Cardiac fibroblast (primary cell): ENCODE data around the gene PCDHB10.
"Not testable (repeated sequence)": the region's sequence is repeated elsewhere in the genome, so short reads cannot be mapped to it uniquely, and the experiment has no call there.

Experiments
- DNase-seq, 2 donors: peaks; one replicate each; pipeline versions ENCODE4 v3.0.0 to v3.0.0-alpha.2; 2010; ENCODE audit warnings: low read depth in 2 of 2
- H3K4me3 ChIP-seq, 2 donors: replicated peaks in 1 of 2; 1 replicate in 1 of 2; 2 replicates in 1 of 2; pipeline ENCODE4 v1.5.1; 2011; ENCODE audit warnings: low read depth in 2 of 2, low read length in 2 of 2, mild to moderate bottlenecking in 2 of 2, moderate library complexity in 1 of 2
- TF ChIP-seq, protein P1 (sequence below): IDR thresholded peaks from one replicate; pipeline ENCODE4 v1.5.1; 2011; ENCODE audit warnings: low read depth, mild to moderate bottlenecking, low read length, inconsistent platforms

The PCDHB10 gene

DNA sequence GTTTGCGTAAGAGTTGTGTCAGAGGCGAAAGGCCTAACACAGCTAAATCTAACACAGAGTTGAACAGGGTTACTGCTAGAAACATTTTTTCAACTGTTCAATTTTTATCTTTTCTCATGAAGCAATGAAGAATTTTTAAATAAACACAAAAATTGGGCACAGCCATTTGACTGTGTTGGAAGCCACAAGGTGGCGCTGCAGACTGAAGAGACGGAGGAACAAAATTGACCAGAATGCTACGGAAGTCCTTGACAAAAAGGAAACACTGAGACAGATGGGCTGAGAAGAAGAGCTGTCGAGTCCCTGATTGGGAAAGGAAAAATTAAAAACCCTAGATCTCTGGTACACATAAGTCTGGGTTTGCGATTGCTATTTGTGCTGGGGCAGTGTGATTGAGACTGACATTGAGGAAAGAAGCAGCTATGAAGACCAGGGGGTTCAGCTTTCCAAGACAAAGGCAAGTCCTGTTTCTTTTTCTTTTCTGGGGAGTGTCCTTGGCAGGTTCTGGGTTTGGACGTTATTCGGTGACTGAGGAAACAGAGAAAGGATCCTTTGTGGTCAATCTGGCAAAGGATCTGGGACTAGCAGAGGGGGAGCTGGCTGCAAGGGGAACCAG, 5.1 kb upstream of the PCDHB10 start, which contains the start of gene PCDHB9:
Gene PCDHB9 (plus strand): TSS at position 265 of the 616 bp plus-strand sequence. CDS start 158 bp downstream, at position 423.
- DNase-seq: peak; percentile 8 to 18

DNA sequence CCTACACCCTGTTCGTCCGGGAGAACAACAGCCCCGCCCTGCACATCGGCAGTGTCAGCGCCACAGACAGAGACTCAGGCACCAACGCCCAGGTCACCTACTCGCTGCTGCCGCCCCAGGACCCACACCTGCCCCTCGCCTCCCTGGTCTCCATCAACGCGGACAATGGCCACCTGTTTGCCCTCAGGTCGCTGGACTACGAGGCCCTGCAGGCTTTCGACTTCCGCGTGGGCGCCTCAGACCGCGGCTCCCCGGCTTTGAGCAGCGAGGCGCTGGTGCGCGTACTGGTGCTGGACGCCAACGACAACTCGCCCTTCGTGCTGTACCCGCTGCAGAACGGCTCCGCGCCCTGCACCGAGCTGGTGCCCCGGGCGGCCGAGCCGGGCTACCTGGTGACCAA, 3.5 kb upstream of the PCDHB10 start:
- not testable (repeated sequence) for DNase-seq, H3K4me3 ChIP-seq

More for the DNA sequence above, 5.1 kb upstream of the PCDHB10 start, which contains the start of gene PCDHB9:
- TF ChIP-seq, protein P1, sequence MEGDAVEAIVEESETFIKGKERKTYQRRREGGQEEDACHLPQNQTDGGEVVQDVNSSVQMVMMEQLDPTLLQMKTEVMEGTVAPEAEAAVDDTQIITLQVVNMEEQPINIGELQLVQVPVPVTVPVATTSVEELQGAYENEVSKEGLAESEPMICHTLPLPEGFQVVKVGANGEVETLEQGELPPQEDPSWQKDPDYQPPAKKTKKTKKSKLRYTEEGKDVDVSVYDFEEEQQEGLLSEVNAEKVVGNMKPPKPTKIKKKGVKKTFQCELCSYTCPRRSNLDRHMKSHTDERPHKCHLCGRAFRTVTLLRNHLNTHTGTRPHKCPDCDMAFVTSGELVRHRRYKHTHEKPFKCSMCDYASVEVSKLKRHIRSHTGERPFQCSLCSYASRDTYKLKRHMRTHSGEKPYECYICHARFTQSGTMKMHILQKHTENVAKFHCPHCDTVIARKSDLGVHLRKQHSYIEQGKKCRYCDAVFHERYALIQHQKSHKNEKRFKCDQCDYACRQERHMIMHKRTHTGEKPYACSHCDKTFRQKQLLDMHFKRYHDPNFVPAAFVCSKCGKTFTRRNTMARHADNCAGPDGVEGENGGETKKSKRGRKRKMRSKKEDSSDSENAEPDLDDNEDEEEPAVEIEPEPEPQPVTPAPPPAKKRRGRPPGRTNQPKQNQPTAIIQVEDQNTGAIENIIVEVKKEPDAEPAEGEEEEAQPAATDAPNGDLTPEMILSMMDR: peak; percentile 33
- H3K4me3 ChIP-seq: no peak within 1 kb of the TSS

DNA sequence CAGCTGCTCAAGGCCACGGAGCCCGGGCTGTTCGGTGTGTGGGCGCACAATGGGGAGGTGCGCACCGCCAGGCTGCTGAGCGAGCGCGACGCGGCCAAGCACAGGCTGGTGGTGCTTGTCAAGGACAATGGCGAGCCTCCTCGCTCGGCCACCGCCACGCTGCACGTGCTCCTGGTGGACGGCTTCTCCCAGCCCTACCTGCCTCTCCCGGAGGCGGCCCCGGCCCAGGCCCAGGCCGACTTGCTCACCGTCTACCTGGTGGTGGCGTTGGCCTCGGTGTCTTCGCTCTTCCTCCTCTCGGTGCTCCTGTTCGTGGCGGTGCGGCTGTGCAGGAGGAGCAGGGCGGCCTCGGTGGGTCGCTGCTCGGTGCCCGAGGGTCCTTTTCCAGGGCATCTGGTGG, 3.0 kb upstream of the PCDHB10 start:
- H3K4me3 ChIP-seq, DNase-seq: not testable (repeated sequence)

DNA sequence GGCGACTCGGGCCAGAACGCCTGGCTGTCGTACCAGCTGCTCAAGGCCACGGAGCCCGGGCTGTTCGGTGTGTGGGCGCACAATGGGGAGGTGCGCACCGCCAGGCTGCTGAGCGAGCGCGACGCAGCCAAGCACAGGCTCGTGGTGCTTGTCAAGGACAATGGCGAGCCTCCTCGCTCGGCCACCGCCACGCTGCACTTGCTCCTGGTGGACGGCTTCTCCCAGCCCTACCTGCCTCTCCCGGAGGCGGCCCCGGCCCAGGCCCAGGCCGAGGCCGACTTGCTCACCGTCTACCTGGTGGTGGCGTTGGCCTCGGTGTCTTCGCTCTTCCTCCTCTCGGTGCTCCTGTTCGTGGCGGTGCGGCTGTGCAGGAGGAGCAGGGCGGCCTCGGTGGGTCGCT, 2.2 kb downstream of the PCDHB10 start:
- not testable (repeated sequence) for DNase-seq, H3K4me3 ChIP-seq

DNA sequence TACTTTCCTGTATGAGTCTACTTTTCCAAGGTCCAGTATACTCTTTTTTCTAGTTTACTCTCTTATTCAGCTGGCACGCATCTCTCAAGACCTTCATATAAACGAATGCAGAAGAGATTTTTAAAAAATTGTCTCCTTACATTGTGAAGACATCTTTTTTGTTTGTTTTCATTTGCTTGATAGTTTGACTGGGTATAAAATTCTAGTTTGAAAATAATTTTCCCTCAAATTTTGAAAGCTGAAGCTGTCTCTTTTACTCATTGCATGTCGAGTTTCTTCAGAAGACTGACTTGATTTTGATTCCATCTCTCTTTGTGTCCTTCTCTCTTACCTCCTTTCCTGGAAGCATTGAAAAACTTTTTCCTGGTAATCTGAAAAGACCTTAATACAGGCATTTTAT, 4.2 kb downstream of the PCDHB10 start:
- no peak for DNase-seq
- TF ChIP-seq, protein P1: no peak
- H3K4me3 ChIP-seq: no peak overlapping the region

DNA sequence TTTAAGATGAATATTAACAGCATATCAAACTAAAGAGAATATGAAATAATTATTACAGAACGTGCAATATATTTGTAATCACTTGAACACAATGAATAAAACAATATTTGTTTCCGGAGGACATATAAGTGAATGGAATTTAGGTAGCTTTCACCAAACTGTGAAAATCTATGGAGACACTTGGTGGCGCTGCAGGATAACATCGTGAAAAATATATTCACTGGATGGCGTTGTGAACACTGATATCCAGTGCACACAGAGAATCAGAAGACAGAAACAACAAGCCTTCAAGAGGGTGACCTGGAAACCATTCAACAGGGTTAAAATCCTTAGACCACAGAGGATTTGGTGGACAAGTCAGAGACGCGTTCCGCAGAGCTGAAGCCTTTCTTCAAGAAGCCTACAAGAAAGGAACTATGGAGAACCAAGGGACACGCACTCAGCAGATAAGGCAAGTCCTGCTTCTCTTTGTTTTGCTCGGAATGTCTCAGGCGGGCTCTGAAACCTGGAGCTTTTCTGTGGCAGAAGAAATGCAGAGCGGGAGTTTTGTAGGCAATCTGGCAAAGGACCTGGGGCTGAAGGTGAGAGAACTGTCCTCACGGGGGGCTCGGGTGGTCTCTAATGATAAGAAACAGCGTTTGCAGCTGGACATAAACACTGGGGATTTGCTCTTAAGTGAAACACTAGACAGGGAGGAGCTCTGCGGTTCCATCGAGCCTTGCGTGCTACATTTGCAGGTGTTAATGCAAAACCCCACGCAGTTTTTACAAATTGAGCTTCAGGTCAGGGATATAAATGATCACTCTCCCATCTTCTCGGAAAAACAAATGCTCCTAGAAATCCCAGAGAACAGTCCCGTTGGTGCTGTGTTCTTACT, 7.4 kb downstream of the PCDHB10 start, which contains the start of gene PCDHB11:
Gene PCDHB11 (plus strand): TSS at position 269 of the 877 bp plus-strand sequence. CDS start 148 bp downstream, at position 417.
- peak in 1 of 2 donors; percentile 12 for DNase-seq
- H3K4me3 ChIP-seq: no peak within 1 kb of the TSS
- TF ChIP-seq, protein P1: no peak

DNA sequence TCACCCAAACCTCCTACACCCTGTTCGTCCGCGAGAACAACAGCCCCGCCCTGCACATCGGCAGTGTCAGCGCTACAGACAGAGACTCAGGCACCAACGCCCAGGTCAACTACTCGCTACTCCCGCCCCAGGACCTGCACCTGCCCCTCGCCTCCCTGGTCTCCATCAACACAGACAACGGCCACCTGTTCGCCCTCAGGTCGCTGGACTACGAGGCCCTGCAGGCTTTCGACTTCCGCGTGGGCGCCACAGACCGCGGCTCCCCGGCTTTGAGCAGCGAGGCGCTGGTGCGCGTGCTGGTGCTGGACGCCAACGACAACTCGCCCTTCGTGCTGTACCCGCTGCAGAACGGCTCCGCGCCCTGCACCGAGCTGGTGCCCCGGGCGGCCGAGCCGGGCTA, 9.0 kb downstream of the PCDHB10 start:
- not testable (repeated sequence) for H3K4me3 ChIP-seq, DNase-seq

DNA sequence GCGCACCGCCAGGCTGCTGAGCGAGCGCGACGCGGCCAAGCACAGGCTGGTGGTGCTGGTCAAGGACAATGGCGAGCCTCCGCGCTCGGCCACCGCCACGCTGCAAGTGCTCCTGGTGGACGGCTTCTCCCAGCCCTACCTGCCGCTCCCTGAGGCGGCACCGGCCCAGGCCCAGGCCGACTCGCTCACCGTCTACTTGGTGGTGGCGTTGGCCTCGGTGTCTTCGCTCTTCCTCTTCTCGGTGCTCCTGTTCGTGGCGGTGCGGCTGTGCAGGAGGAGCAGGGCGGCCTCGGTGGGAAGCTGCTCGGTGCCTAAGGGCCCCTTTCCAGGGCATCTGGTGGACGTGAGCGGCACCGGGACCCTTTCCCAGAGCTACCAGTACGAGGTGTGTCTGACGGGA, 9.5 kb downstream of the PCDHB10 start:
- not testable (repeated sequence) for DNase-seq, H3K4me3 ChIP-seq

DNA sequence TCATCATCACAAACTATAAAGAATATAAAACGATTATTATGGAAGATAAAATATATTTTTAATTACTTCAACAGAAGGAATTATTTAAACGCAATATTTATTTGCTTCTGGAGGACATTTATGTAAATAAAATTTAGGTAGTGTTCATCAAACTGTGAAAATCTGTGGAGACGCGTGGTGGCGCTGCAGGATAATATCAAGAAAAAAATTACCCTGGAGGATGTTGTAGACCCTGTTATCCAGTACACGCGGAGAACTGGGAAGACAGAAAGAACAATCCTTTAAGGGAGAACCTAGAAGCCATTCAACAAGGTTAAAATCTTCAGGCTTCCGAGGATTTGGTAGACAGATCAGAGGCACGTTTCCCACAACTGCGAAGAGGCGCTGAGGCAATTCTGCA, 16.3 kb downstream of the PCDHB10 start, which contains the start of gene PCDHB12:
Gene PCDHB12 (plus strand): TSS at position 242 of the 400 bp plus-strand sequence. CDS start 189 bp downstream, outside the sequence.
- H3K4me3 ChIP-seq: no peak within 1 kb of the TSS
- peak; percentile 5 to 9 for DNase-seq
- TF ChIP-seq, protein P1: no peak

DNA sequence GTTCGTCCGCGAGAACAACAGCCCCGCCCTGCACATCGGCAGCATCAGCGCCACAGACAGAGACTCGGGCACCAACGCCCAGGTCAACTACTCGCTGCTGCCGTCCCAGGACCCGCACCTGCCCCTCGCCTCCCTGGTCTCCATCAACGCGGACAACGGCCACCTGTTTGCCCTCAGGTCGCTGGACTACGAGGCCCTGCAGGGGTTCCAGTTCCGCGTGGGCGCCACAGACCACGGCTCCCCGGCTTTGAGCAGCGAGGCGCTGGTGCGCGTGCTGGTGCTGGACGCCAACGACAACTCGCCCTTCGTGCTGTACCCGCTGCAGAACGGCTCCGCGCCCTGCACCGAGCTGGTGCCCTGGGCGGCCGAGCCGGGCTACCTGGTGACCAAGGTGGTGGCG, 18.1 kb downstream of the PCDHB10 start:
- not testable (repeated sequence) for DNase-seq, H3K4me3 ChIP-seq

DNA sequence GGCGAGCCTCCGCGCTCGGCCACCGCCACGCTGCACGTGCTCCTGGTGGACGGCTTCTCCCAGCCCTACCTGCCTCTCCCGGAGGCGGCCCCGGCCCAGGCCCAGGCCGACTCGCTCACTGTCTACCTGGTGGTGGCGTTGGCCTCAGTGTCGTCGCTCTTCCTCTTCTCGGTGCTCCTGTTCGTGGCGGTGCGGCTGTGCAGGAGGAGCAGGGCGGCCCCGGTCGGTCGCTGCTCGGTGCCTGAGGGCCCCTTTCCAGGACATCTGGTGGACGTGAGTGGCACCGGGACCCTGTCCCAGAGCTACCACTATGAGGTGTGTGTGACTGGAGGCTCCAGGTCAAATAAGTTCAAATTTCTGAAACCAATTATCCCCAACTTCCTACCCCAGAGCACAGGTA, 18.7 kb downstream of the PCDHB10 start:
- not testable (repeated sequence) for H3K4me3 ChIP-seq, DNase-seq
